GM12891 (cell line): Measurements from ENCODE around the gene ZNF292.

Source experiments
- DNase-seq: peaks from one replicate; pipeline ENCODE4 v3.0.0; 2011; ENCODE audit warnings: low spot score; ENCODE audit not compliant: insufficient read length
- FAIRE-seq: peaks from 2 replicates; lab custom pipeline; 2011; peaks lifted over from hg19 to GRCh38; lab: Jason Lieb, UNC
- PAX5 ChIP-seq: IDR thresholded peaks from 2 replicates; pipeline ENCODE4 v1.6.1; 2011; ENCODE audit warnings: low read length, moderate library complexity, mild to moderate bottlenecking; ENCODE audit not compliant: insufficient read depth, severe bottlenecking
- POLR2A ChIP-seq: IDR thresholded peaks from 2 replicates; pipeline ENCODE4 v1.6.1; 2011; ENCODE audit warnings: low read depth, low read length, control low read depth
- POLR2AphosphoS5 ChIP-seq: IDR thresholded peaks from 2 replicates; pipeline ENCODE4 v1.6.1; 2011; ENCODE audit warnings: low read depth, low read length, control low read depth
- POU2F2 ChIP-seq: IDR thresholded peaks from 2 replicates; pipeline ENCODE4 v1.6.1; 2011; ENCODE audit warnings: low read depth, mild to moderate bottlenecking, control low read depth, low read length, moderate library complexity
- SPI1 ChIP-seq: IDR thresholded peaks from 2 replicates; pipeline ENCODE4 v1.6.1; 2011; ENCODE audit warnings: low read depth, low read length, control low read depth
- TAF1 ChIP-seq: IDR thresholded peaks from 2 replicates; pipeline ENCODE4 v1.6.1; 2011; ENCODE audit warnings: low read depth, low read length, control low read depth

ZNF292 gene

DNA sequence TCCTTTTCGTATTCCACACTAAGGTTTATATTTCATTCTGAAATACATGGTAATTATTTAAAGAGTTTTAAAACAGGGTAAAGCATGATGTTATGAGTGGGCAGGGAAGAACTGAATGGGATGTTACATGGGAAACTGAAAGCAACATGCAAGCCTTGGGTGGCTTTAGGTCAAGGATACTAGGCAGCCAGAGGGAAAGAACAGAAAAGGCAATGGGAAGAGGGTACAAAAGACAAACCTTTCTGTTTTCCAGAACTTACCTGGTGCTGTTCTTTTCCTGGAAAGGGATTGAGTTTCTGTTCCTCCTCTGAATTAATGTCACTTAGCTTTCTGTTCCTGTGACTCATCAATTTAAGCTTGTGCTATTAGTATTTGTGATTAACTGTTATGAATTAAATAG, 95.9 kb downstream of the ZNF292 start:
- FAIRE-seq: no peak
- TF ChIP-seq POLR2A: no peak
- TF ChIP-seq SPI1: peak; percentile 72
- no peak for DNase-seq

GRCh38 chr6:87251725-87252124, 96.4 kb downstream of the ZNF292 start:
- TF ChIP-seq POLR2AphosphoS5: no peak
- no peak for TF ChIP-seq POLR2A
- FAIRE-seq (no peak), DNase-seq (no peak)

DNA sequence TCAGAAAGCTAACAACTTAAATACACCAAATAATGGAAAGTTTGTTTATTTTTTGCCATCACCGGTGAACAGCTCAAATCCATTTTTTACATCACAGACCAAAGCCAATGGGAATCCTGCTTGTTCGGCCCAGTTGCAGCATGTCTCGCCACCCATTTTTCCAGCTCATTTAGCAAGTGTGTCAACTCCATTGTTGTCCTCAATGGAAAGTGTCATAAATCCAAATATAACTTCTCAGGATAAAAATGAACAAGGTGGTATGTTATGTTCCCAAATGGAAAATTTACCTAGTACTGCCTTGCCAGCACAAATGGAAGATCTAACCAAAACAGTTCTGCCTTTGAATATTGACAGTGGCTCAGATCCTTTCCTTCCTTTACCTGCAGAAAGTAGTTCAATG, 101.7 kb downstream of the ZNF292 start:
- TF ChIP-seq POLR2A (no peak), SPI1 (no peak), PAX5 (no peak), POLR2AphosphoS5 (no peak), TAF1 (no peak), POU2F2 (no peak)
- FAIRE-seq: no peak
- DNase-seq: no peak

GRCh38 chr6:87257565-87257964, 102.2 kb downstream of the ZNF292 start:
- TF ChIP-seq TAF1 (no peak), POLR2AphosphoS5 (0 out of 2 replicates have a peak, but pooled peaks have one; percentile 7), POU2F2 (no peak), SPI1 (no peak), POLR2A (no peak), PAX5 (no peak)
- DNase-seq: no peak
- FAIRE-seq: no peak

DNA sequence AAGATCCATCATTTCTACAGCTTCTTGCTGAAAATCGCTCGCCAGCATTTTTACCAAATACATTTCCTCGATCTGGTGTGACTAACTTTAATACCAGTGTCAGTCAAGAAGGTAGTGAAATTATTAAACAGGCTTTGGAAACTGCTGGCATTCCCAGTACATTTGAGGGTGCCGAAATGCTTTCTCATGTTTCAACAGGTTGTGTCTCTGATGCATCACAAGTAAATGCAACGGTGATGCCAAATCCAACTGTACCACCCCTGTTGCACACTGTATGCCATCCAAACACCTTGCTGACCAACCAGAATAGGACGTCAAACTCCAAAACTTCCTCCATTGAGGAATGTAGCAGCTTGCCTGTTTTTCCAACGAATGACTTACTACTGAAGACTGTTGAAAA, 102.6 kb downstream of the ZNF292 start:
- peak; percentile 31 for FAIRE-seq
- TF ChIP-seq TAF1 (no peak), POU2F2 (no peak), POLR2A (peak; percentile 5; the same call in 1 of the 2 replicates), POLR2AphosphoS5 (peak; percentile 57), SPI1 (no peak)

DNA sequence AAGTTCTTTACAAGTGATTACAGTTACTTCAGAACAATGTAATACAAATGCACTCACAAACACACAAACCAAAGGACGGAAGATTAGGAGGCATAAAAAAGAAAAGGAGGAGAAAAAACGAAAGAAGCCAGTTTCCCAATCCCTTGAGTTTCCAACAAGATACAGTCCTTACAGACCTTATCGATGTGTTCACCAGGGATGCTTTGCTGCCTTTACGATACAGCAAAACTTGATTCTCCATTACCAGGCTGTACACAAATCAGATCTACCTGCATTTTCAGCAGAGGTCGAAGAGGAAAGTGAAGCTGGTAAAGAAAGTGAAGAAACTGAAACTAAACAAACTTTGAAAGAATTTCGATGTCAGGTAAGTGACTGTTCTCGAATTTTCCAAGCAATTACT, 104.4 kb downstream of the ZNF292 start:
- FAIRE-seq (no peak), DNase-seq (no peak)
- TF ChIP-seq POU2F2 (no peak), POLR2A (no peak), PAX5 (no peak), TAF1 (no peak), SPI1 (no peak), POLR2AphosphoS5 (no peak)

More for the DNA sequence above, 102.6 kb downstream of the ZNF292 start:
- DNase-seq: no peak

DNA sequence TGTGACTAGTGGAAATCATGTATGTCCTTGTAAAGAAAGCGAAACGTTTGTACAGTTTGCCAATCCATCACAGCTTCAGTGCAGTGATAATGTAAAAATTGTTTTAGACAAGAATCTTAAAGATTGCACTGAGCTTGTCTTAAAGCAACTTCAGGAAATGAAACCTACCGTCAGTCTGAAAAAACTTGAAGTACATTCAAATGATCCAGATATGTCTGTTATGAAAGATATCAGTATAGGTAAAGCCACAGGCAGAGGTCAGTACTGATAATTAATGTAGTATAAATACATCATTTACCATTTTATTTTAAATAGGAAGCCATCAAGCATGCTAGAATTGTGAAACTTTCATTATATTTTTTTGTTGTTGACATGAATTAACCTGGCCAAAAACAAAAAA, 106.2 kb downstream of the ZNF292 start:
- TF ChIP-seq SPI1 (0 out of 2 replicates have a peak, but pooled peaks have one; percentile 19), POLR2A (no peak)
- FAIRE-seq (no peak), DNase-seq (no peak)

DNA sequence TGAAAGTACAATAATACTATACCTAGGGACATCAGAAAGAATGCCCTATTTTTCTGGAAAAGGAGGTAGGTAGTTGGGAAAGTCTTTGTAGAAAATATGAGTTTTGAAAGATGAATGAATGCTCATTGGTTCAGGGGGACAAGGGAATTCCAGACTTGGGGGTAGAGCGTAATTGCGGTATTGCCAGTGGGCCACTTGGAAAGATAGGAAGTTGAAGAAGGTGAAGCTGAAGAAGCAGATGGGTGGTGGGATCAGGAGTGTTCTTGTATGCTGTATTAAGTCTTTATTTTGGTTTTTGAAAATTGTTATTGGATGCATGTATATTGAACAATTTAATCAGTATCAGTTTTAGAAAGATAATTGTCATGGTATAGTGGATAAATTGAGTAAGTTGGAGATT, 109.1 kb downstream of the ZNF292 start:
- FAIRE-seq (no peak), DNase-seq (no peak)
- TF ChIP-seq POLR2A (0 out of 2 replicates have a peak, but pooled peaks have one; percentile 13), PAX5 (no peak), POLR2AphosphoS5 (peak; percentile 80)

DNA sequence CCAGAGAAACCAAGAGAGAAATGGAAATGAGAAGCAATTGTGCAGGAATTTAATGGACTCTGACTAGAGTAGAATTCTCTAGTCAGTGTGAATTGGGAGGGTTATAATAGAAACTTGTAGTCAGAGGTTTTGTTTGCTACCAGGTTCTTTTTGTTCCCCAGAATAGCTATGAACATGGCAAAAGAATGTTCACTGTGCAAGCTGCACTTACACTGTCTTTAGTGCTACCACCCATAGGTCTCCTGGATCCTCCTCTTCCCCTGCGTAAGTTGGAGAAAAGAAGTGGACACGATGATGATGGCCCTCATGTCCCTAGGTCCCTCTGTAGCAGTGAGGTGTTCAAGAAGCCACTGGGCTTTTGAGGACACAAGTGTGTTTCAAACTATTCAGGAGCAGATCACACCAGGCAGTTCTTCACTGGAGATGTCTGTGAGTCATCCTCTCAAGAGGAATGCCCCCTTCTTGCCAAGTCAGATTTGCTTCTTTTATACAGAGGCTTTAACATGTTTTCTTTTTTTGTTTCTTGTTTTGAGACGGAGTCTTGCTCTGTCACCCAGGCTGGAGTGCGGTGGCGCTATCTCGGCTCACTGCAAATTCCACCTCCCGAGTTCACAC, 119.4 kb downstream of the ZNF292 start:
- DNase-seq (no peak), FAIRE-seq (no peak)
- no peak for TF ChIP-seq TAF1
- TF ChIP-seq POU2F2: no peak
- no peak for TF ChIP-seq POLR2AphosphoS5
- TF ChIP-seq SPI1: no peak
- no peak; the same call in 1 of the 2 replicates for TF ChIP-seq POLR2A
- TF ChIP-seq PAX5: no peak

GRCh38 chr6:87276624-87277023, 121.3 kb downstream of the ZNF292 start:
- peak; percentile 55 for FAIRE-seq
- no peak for DNase-seq
- TF ChIP-seq POLR2AphosphoS5 (no peak; the same call in 1 of the 2 replicates), POU2F2 (no peak), TAF1 (no peak), POLR2A (no peak), PAX5 (no peak), SPI1 (no peak)

- no peak for TF ChIP-seq TAF1
- no peak for FAIRE-seq
- no peak for DNase-seq
Observed at GRCh38 chr6:87277123-87277522, 121.8 kb downstream of the ZNF292 start.
